Neural cell (in vitro differentiated cells): ENCODE results near the gene BRD3. TPM values are rescaled to one million over a fixed set of nuclear protein-coding genes. Genes with fewer than 3 reads are reported as not detected.
"Not testable (repeated sequence)": the region's sequence is repeated elsewhere in the genome, so short reads cannot be mapped to it uniquely, and the experiment has no call there.

Experiments used
- H2AFZ ChIP-seq: fragments of 200-600, 300-800 bp; sonication (generic), shearing (Covaris generic); 2 replicates; pipeline ENCODE4 v1.6.0; 2014; ENCODE audit warnings: low read depth, mild to moderate bottlenecking, antibody characterized with exemption, low read length, moderate library complexity
- H3F3A ChIP-seq: fragments of 200-600 bp; shearing (Covaris generic); 2 replicates; pipeline ENCODE4 v1.6.1; 2016; ENCODE audit warnings: mild to moderate bottlenecking, moderate library complexity, mixed read lengths, antibody characterized with exemption, low read length; ENCODE audit not compliant: insufficient read depth, poor library complexity, severe bottlenecking
- H3K27ac ChIP-seq: fragments of 200-600, 300-800 bp; sonication (generic), shearing (Covaris generic); 2 replicates; pipeline ENCODE4 v1.5.1; 2014; ENCODE audit warnings: mild to moderate bottlenecking, low read length, moderate library complexity
- H3K27me3 ChIP-seq: fragments of 300-800, 200-600 bp; sonication (generic), shearing (Covaris generic); 2 replicates; pipeline ENCODE4 v1.6.0; 2014; ENCODE audit warnings: mild to moderate bottlenecking, low read depth, low read length, moderate library complexity; ENCODE audit not compliant: insufficient read depth
- H3K36me3 ChIP-seq: fragments of 300-800, 200-600 bp; sonication (generic), shearing (Covaris generic); 2 replicates; pipeline ENCODE4 v1.5.1; 2014; ENCODE audit warnings: mild to moderate bottlenecking, antibody characterized with exemption, low read length, moderate library complexity; ENCODE audit not compliant: insufficient read depth
- H3K4me2 ChIP-seq: fragments of 300-800, 200-600 bp; sonication (generic), shearing (Covaris generic); 2 replicates; pipeline ENCODE4 v1.6.0; 2014; ENCODE audit warnings: mild to moderate bottlenecking, low read length
- H3K4me3 ChIP-seq: fragments of 300-800, 200-600 bp; sonication (generic), shearing (Covaris generic); 2 replicates; pipeline ENCODE4 v1.5.1; 2014; ENCODE audit warnings: mild to moderate bottlenecking, low read length, moderate library complexity
- H3K79me2 ChIP-seq: fragments of 200-600 bp; shearing (Covaris generic); replicated peaks from 2 replicates; pipeline ENCODE4 v1.6.0; 2014; ENCODE audit warnings: mild to moderate bottlenecking, low read length, moderate library complexity; ENCODE audit not compliant: insufficient read depth
- H3K9ac ChIP-seq: fragments of 300-800, 200-600 bp; sonication (generic), shearing (Covaris generic); 2 replicates; pipeline ENCODE4 v1.6.1; 2016; ENCODE audit warnings: mild to moderate bottlenecking, low read length, mixed read lengths
- H3K9me2 ChIP-seq: fragments of 200-600 bp; shearing (Covaris generic); 2 replicates; pipeline ENCODE4 v1.6.1; 2016; ENCODE audit warnings: mild to moderate bottlenecking, low read length, mixed read lengths; ENCODE audit not compliant: insufficient read depth
- H3K9me3 ChIP-seq: fragments of 200-600, 300-800 bp; sonication (generic), shearing (Covaris generic); 2 replicates; pipeline ENCODE4 v1.6.1; 2016; ENCODE audit warnings: mild to moderate bottlenecking, mixed run types, low read length, moderate library complexity, mixed read lengths
- H4K20me1 ChIP-seq: fragments of 200-600 bp; shearing (Covaris generic); 2 replicates; pipeline ENCODE4 v1.6.1; 2016; ENCODE audit warnings: mild to moderate bottlenecking, mixed run types; ENCODE audit not compliant: insufficient read depth
- EP300 ChIP-seq: fragments of 450-650 bp; conservative IDR thresholded peaks from 2 replicates; pipeline ENCODE4 v1.6.1; 2014; ENCODE audit warnings: antibody characterized with exemption, mild to moderate bottlenecking, moderate library complexity; ENCODE audit not compliant: poor library complexity, severe bottlenecking
- EZH2 ChIP-seq: fragments of 200-600, 300-800 bp; shearing (Covaris generic), sonication (generic); IDR thresholded peaks from 2 replicates; pipeline ENCODE4 v1.6.1; 2014; ENCODE audit warnings: antibody characterized with exemption, low read length, borderline replicate concordance, mild to moderate bottlenecking; ENCODE audit not compliant: insufficient read depth, poor library complexity, severe bottlenecking
- MXI1 ChIP-seq: fragments of 450-650 bp; conservative IDR thresholded peaks from 2 replicates; pipeline ENCODE4 v1.6.1; 2014; ENCODE audit warnings: antibody characterized with exemption, mild to moderate bottlenecking; ENCODE audit not compliant: poor library complexity, severe bottlenecking
- POLR2AphosphoS5 ChIP-seq: IDR thresholded peaks from 2 replicates; pipeline ENCODE4 v1.6.1; 2012
- RAD21 ChIP-seq: fragments of 450-650 bp; conservative IDR thresholded peaks from 2 replicates; pipeline ENCODE4 v1.6.1; 2014; ENCODE audit warnings: antibody characterized with exemption, mild to moderate bottlenecking, moderate library complexity
- SMC3 ChIP-seq: fragments of 450-650 bp; conservative IDR thresholded peaks from 2 replicates; pipeline ENCODE4 v1.6.1; 2014; ENCODE audit warnings: antibody characterized with exemption, mild to moderate bottlenecking, moderate library complexity; ENCODE audit not compliant: poor library complexity
- TAF1 ChIP-seq: IDR thresholded peaks from 2 replicates; pipeline ENCODE4 v1.6.1; 2012; ENCODE audit warnings: low read depth
- polyA plus RNA-seq: library from polyadenylated mRNA; depleted of rRNA; stranded (reverse); fragments of >200 nt; gene quantifications from 2 replicates; pipeline ENCODE4 v1.2.3, GENCODE V29; 2014
- TF ChIP-seq, protein P1 (sequence below): IDR thresholded peaks from 2 replicates; pipeline ENCODE4 v1.6.1; 2012; ENCODE audit warnings: borderline replicate concordance
- TF ChIP-seq, protein P2 (sequence below): fragments of 450-650 bp; IDR thresholded peaks from 2 replicates; pipeline ENCODE4 v1.5.1; 2014; ENCODE audit warnings: antibody characterized with exemption, mild to moderate bottlenecking, moderate library complexity; ENCODE audit not compliant: poor library complexity, severe bottlenecking

Gene BRD3
- polyA plus RNA-seq, 1 donor from 2014 or later: 17.6 TPM

GRCh38 chr9:134101133-134101532 is 33.3 kb upstream of the BRD3 start:
- H3K4me2 ChIP-seq, H2AFZ ChIP-seq, H3F3A ChIP-seq, H3K27me3 ChIP-seq, H3K79me2 ChIP-seq, H3K36me3 ChIP-seq, H3K27ac ChIP-seq, H4K20me1 ChIP-seq, H3K9me3 ChIP-seq, H3K9me2 ChIP-seq, H3K4me3 ChIP-seq, H3K9ac ChIP-seq: not testable (repeated sequence)

- H3K4me3 ChIP-seq: no peak overlapping the region
- H3K4me2 ChIP-seq: no peak overlapping the region
- H3K36me3 ChIP-seq: no peaks in the 10 kb centered on the region
- H3K27ac ChIP-seq: no peak overlapping the region
- no peaks in the 10 kb centered on the region for H3F3A ChIP-seq
- TF ChIP-seq, protein P1, sequence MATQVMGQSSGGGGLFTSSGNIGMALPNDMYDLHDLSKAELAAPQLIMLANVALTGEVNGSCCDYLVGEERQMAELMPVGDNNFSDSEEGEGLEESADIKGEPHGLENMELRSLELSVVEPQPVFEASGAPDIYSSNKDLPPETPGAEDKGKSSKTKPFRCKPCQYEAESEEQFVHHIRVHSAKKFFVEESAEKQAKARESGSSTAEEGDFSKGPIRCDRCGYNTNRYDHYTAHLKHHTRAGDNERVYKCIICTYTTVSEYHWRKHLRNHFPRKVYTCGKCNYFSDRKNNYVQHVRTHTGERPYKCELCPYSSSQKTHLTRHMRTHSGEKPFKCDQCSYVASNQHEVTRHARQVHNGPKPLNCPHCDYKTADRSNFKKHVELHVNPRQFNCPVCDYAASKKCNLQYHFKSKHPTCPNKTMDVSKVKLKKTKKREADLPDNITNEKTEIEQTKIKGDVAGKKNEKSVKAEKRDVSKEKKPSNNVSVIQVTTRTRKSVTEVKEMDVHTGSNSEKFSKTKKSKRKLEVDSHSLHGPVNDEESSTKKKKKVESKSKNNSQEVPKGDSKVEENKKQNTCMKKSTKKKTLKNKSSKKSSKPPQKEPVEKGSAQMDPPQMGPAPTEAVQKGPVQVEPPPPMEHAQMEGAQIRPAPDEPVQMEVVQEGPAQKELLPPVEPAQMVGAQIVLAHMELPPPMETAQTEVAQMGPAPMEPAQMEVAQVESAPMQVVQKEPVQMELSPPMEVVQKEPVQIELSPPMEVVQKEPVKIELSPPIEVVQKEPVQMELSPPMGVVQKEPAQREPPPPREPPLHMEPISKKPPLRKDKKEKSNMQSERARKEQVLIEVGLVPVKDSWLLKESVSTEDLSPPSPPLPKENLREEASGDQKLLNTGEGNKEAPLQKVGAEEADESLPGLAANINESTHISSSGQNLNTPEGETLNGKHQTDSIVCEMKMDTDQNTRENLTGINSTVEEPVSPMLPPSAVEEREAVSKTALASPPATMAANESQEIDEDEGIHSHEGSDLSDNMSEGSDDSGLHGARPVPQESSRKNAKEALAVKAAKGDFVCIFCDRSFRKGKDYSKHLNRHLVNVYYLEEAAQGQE: no peak
- TF ChIP-seq EP300: no peak
- TF ChIP-seq EZH2: no peak
- no peak for TF ChIP-seq MXI1
- TF ChIP-seq POLR2AphosphoS5: no peak
- TF ChIP-seq, protein P2, sequence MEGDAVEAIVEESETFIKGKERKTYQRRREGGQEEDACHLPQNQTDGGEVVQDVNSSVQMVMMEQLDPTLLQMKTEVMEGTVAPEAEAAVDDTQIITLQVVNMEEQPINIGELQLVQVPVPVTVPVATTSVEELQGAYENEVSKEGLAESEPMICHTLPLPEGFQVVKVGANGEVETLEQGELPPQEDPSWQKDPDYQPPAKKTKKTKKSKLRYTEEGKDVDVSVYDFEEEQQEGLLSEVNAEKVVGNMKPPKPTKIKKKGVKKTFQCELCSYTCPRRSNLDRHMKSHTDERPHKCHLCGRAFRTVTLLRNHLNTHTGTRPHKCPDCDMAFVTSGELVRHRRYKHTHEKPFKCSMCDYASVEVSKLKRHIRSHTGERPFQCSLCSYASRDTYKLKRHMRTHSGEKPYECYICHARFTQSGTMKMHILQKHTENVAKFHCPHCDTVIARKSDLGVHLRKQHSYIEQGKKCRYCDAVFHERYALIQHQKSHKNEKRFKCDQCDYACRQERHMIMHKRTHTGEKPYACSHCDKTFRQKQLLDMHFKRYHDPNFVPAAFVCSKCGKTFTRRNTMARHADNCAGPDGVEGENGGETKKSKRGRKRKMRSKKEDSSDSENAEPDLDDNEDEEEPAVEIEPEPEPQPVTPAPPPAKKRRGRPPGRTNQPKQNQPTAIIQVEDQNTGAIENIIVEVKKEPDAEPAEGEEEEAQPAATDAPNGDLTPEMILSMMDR: no peak
- TF ChIP-seq SMC3: no peak
- TF ChIP-seq TAF1: no peak
- TF ChIP-seq RAD21: no peak
- no peak overlapping the region for H3K9ac ChIP-seq
- H4K20me1 ChIP-seq: no peaks in the 10 kb centered on the region
- no peaks in the 10 kb centered on the region for H3K9me2 ChIP-seq
- no peaks in the 10 kb centered on the region for H3K79me2 ChIP-seq
- no peaks in the 10 kb centered on the region for H3K27me3 ChIP-seq
- no peaks in the 10 kb centered on the region for H3K9me3 ChIP-seq
- H2AFZ ChIP-seq: no peak overlapping the region
These were observed 32.2 kb upstream of the BRD3 start for GRCh38 chr9:134100040-134100439.

DNA sequence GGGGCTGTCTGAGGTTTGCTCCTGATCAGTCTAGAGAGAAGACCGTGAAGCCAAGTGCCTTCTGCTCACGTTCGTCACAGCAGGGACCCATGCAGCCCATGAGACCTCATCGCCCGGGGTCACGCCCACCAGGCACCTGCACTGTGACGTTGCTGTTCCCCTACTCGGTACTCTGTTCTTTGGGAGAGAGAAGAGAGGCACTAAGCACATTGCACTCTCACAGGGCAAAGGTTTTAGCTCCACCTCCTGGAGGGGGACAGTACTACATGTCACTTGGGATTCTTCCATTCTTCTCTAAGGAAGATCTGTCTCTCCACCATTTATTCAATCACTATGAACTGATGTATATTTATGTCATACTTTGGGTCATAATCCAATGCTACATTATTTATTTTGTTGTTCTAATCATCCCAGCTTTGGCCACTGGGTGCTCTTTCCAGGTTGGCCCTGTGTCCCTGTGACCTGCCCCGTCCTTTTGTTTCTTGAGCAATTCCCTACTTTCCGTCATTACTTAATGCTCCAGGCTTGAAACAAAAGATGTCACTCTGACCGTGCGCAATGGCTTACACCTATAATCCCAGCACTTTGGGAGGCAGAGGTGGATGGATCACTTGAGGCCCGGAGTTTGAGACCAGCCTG is 31.4 kb upstream of the BRD3 start:
- TF ChIP-seq EP300: no peak
- TF ChIP-seq, protein P2: peak; percentile 29
- Histone ChIP-seq H3K4me3 (no peak overlapping the region), H4K20me1 (no peaks in the 10 kb centered on the region), H3K9ac (no peak overlapping the region), H3K36me3 (no peaks in the 10 kb centered on the region), H3K27ac (no peak overlapping the region), H3K4me2 (no peak overlapping the region), H3K9me2 (no peaks in the 10 kb centered on the region), H3K79me2 (no peaks in the 10 kb centered on the region), H2AFZ (no peak overlapping the region), H3K27me3 (no peaks in the 10 kb centered on the region), H3F3A (no peaks in the 10 kb centered on the region), H3K9me3 (no peaks in the 10 kb centered on the region)
